GM21390 (cell line): ENCODE measurements around the gene ZMIZ1.

Experiments
- ATAC-seq: cut with Tn5 transposase; IDR thresholded peaks from one replicate; pipeline ENCODE4 v1.9.1; 2021; ENCODE audit not compliant: unreplicated experiment

ZMIZ1 gene

GRCh38 chr10:79349766-79350406 is 281.1 kb downstream of the ZMIZ1 start:
- no peak for ATAC-seq

- ATAC-seq = no peak
Observed at GRCh38 chr10:79350407-79351154, 281.8 kb downstream of the ZMIZ1 start.

DNA sequence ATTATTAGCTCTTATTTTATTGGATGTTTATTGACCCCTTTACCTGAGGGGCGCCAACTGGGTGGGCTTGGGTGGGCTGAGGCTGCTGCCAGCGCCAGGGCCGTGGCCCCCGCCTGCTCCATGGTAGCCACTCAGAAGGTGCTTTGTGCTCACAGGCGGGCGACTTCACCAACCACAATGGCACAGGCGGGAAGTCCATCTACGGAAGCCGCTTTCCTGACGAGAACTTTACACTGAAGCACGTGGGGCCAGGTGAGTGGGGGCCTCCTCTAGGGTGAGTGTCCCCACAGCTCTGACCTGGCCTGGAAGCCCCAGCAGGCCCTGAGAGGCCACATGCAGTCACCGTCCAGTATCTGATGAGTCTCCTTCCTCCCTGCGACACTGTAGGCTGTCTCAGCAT is 282.6 kb downstream of the ZMIZ1 start:
- ATAC-seq = no peak

DNA sequence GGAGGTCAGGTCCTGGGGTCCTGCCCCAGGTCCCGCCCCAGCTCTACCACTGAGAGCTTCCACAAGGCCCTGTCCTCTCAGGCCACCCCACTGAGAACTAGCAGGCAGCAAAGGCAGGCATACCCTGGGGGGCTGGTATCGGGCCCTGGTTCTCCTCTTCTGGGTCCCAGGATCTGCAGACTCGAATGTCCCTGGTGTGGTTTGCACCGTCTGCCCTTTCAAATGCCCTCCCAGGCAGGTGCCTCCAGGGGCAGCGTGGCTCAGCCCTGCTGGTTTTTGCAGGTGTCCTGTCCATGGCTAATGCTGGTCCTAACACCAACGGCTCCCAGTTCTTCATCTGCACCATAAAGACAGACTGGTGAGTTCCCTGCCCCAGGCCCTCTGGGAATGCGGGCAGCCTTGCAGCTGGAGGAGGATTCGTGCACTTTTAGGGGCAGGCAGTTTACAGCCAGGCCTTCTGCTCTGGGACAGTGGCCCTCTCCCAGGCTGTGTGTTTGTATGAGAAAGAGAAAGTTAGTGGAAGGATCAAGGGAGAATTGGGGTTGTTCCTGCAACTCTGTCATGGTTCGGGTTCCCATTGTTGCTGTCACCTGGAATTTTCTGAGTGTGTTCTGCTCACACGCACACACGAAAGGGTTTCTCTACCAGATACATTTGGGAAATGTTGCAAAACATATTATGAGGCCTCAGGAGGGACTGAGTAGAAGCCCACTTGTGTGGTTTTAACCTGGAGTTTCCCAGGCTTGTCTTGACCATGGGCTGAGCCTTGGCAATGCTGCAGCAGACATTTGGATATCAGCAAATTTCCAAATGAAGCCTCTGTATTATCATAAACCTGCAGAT is 283.5 kb downstream of the ZMIZ1 start:
- no peak for ATAC-seq

GRCh38 chr10:79353000-79353406 is 284.2 kb downstream of the ZMIZ1 start:
- no peak for ATAC-seq

DNA sequence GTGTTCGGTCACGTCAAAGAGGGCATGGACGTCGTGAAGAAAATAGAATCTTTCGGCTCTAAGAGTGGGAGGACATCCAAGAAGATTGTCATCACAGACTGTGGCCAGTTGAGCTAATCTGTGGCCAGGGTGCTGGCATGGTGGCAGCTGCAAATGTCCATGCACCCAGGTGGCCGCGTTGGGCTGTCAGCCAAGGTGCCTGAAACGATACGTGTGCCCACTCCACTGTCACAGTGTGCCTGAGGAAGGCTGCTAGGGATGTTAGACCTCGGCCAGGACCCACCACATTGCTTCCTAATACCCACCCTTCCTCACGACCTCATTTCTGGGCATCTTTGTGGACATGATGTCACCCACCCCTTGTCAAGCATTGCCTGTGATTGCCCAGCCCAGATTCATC is 285.0 kb downstream of the ZMIZ1 start:
- no peak for ATAC-seq

GRCh38 chr10:79354141-79354540 is 285.4 kb downstream of the ZMIZ1 start:
- ATAC-seq = no peak

DNA sequence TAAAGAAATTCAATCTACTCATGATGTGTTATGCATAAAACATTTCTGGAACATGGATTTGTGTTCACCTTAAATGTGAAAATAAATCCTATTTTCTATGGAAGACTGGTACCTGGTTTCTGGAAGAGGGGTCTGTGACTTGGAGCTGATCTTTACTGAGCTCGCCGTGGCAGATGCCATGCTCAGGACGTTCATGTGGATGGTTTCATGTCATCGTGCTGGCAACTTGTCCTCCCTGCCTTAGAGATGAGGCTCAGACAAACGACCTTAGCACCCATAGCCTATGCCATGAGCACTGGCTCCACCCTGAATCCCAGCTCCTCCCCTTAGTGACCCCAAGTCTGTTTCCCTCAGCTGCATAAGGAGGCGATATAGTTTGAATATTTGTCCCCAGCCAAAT is 285.8 kb downstream of the ZMIZ1 start:
- no peak for ATAC-seq

DNA sequence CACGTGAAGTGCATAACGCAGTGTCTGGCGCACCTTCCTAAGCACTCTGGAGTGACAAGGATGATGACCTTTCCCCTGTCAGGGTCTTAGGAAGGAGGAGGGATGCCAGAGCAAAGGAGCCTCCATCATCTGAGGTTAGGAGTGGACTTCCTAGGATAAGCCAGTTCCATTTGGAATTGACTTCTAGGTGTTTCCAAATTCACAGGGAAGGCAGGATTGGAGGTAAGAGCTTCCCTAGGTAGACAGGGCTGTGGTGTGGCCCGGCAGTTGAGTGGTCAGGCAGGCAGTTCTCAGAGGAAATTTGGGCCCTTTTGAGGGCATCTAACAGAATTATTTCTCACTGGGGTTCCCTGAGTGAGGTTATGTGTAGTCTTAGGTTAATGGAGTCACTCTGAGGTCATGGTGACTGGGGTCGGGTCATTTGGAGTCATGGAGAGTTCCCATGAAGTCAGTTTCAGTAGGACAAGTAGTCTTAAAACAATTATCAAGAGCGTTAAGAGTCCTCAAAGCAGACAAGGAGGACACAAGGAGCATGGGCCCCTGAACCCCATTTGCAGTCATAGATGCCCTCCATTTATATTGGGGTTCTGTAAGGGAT is 286.8 kb downstream of the ZMIZ1 start:
- ATAC-seq = no peak

DNA sequence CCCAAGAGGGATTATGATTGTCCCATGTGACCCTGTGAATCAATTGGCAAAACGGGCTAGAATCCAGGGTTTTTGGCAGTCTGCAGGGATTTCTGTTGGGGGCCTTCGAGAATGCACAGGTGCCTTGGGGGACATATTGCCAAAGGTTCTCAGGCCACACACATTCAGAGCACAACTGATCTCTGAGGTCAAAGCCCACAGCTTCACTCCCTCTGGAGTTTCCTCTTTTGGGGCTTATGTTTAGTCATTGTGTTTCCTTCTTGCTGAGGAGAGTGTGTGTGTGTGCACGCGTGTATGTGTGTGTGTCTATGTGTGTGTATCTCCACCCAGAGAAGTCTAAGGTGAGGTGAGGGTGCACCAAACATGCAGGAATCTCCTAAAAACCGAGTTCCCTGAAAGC is 287.3 kb downstream of the ZMIZ1 start:
- ATAC-seq = no peak

- ATAC-seq = no peak
Observed at GRCh38 chr10:79357180-79357579, 288.4 kb downstream of the ZMIZ1 start.

DNA sequence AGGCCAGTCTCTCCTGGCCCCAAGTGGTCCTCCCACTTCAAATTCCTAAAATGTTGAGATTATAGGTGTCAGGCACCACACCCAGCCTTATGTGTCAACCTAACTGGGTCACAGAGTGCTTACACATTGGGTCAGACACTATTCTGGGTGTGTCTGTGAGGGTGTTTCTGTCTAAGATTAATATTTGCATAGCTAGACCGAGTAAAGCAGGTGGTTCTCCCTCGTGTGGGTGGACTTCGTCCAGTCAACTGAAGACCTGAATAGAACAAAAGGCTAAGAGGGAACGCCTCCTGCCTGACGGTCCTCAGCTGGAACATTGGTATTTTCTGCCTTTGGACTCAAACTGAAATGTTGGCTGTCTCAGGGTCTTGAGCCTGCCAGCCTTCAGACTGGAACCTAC is 290.0 kb downstream of the ZMIZ1 start:
- ATAC-seq = no peak

DNA sequence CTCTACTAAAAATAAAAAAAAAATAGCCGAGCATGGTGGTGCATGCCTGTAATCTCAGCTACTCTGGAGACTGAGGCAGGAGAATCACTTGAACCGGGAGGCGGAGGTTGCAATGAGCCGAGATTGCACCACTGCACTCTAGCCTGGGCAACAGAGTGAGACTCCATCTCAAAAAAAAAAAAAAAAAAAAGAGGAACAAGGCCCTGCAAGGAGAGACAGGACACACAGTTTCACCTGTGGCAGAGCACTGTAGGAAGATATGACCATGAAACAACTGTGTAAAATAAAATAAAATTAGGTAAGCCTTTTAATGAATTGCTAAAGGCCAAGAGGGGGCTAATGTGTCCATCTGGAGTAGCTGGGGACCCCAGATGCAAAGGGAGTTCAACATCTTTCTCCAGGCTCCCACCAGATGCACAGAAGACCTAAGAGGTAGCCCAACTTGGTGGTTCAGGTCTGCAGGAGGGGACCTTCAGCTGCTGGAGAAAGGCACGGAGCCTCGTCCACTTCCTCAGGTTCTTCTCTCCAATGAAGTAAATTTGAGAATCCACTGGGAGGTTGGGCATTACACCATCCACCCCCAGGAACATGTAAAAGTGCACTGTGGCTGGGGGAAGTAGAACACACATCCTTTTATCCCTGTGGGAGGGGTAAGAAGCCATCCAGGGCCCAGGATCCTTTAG is 291.2 kb downstream of the ZMIZ1 start:
- no peak for ATAC-seq

DNA sequence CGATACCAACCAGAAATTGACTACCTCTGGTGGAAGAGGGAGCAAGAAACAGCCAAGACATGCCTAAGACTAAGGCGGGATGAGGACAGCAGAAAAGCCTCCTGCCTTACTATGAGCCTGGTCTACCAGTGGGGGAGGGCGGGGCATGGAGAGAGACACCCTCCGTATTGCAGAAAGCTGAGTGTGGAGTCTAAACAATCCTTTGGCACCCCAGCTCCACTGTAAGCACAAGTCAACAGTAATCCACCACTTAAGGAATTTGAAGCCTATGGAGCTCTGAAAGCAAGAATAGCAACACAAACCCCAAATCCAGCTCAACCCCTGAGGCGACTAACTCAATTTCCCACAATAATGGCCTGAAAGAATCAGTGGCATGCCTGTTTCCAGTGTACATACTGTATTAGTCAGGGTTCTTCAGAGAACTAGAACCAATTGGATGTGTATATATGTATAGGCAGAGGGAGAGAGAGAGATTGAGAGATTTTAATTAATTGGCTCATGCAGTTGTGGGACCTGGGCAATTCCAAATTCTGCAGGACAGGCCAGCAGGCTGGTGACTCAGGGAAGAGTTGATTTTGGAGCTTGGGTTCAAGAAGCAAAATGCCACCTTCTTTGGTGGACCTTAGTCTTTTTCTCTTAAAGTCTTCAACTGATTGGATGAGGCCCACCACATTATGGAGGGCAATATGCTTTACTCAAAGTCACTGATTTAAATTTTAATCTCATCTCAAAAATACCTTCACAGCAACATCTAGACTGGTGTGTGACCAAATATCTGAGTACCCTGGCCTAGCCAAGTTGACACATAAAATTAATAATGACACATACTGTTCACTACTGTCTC is 292.0 kb downstream of the ZMIZ1 start:
- ATAC-seq = no peak

- no peak for ATAC-seq
Observed at GRCh38 chr10:79361726-79362397, 293.1 kb downstream of the ZMIZ1 start.
